ENCODE measurements around the gene EPB41.

The EPB41 gene

GRCh38 chr1:28897789-28898188 lies 16.6 kb upstream of the EPB41 start:
- H3K27ac ChIP-seq: no peak overlapping the region
- no peak for DNase-seq (ENCODE audit: low spot score)
- ChIA-PET CTCF (no interaction called here), POLR2A (ENCODE audit: low non-redundant PET) (no interaction called here)
- TF ChIP-seq CTCF (conservative IDR thresholded peaks at IDR 0.05; ENCODE audit: low read depth): no peak

- TF ChIP-seq CTCF (conservative IDR thresholded peaks at IDR 0.05; ENCODE audit: low read depth): no peak
- ChIA-PET CTCF (interaction anchor here (0.7 kb wide), 1 partner anchor 17 kb away, joined by 4 read pairs; no protein-coding TSS in a partner anchor), POLR2A (ENCODE audit: low non-redundant PET) (no interaction called here)
- DNase-seq (ENCODE audit: low spot score): no peak
- H3K27ac ChIP-seq: no peak overlapping the region
Measured at GRCh38 chr1:28898405-28898881, 15.9 kb upstream of the EPB41 start.

- no peak for DNase-seq (ENCODE audit: low spot score)
- no peak overlapping the region for H3K27ac ChIP-seq
- no peak for TF ChIP-seq CTCF (conservative IDR thresholded peaks at IDR 0.05; ENCODE audit: low read depth)
- CTCF ChIA-PET: interaction anchor here (0.7 to 1.5 kb wide), 2 partner anchors 22 to 525 kb away, joined by 4 read pairs; no protein-coding TSS in a partner anchor
- POLR2A ChIA-PET (ENCODE audit: low non-redundant PET): no interaction called here
Measured at GRCh38 chr1:28899267-28899666, 15.1 kb upstream of the EPB41 start.

- TF ChIP-seq CTCF (conservative IDR thresholded peaks at IDR 0.05; ENCODE audit: low read depth): no peak
- DNase-seq (ENCODE audit: low spot score): no peak
- no peak overlapping the region for H3K27ac ChIP-seq
- ChIA-PET POLR2A (ENCODE audit: low non-redundant PET) (no interaction called here), CTCF (interaction anchor here (0.5 to 1.5 kb wide), 2 partner anchors 23 to 167 kb away, joined by 4 read pairs; no protein-coding TSS in a partner anchor)
Measured at GRCh38 chr1:28900562-28900961, 13.8 kb upstream of the EPB41 start.

- ChIA-PET POLR2A (ENCODE audit: low non-redundant PET) (no interaction called here), CTCF (interaction anchor here (0.8 kb wide), 2 partner anchors 11 to 133 kb away, joined by 4 to 6 read pairs; no protein-coding TSS in a partner anchor)
- no peak for TF ChIP-seq CTCF (conservative IDR thresholded peaks at IDR 0.05; ENCODE audit: low read depth)
- H3K27ac ChIP-seq: no peak overlapping the region
- DNase-seq (ENCODE audit: low spot score): no peak
Measured at GRCh38 chr1:28902738-28903137, 11.6 kb upstream of the EPB41 start.

- TF ChIP-seq CTCF (conservative IDR thresholded peaks at IDR 0.05; ENCODE audit: low read depth): no peak
- POLR2A ChIA-PET (ENCODE audit: low non-redundant PET): no interaction called here
- CTCF ChIA-PET: no interaction called here
- DNase-seq (ENCODE audit: low spot score): no peak
- no peak overlapping the region for H3K27ac ChIP-seq
Measured at GRCh38 chr1:28905921-28906666, 8.3 kb upstream of the EPB41 start.

Data from RWPE1 (cell line).